ENCODE measurements around the gene TBC1D8. TPM values are rescaled to one million over a fixed set of nuclear protein-coding genes. Genes with fewer than 3 reads are reported as not detected.

Gene TBC1D8
- total RNA-seq, 1 experiment from 2014 or later, result 0.97 TPM

- no peaks in the 10 kb centered on the region for H3K27me3 ChIP-seq (ENCODE audit: low read length)
- peaks cover 28% of the 10 kb centered on the region for H4K20me1 ChIP-seq (ENCODE audit: insufficient read depth, low read depth, low read length)
- peak; percentile 97 for DNase-seq
- H3K9ac ChIP-seq (ENCODE audit: low read length), result peak within 1 kb of the TSS; percentile 94
- no peaks in the 10 kb centered on the region; the same call in 1 of the 2 replicates for H3K9me2 ChIP-seq (replicated peaks; ENCODE audit: insufficient read depth, low read length)
- H2AFZ ChIP-seq (ENCODE audit: low read length), result peak within 1 kb of the TSS; percentile 86
- H3K79me2 ChIP-seq (ENCODE audit: low read length), result peaks cover 23% of the 10 kb centered on the region
- H3K27ac ChIP-seq (ENCODE audit: low read length), result peak within 1 kb of the TSS; percentile 82
- H3K9me3 ChIP-seq (ENCODE audit: low read length), result no peaks in the 10 kb centered on the region
- H3K4me3 ChIP-seq (ENCODE audit: low read length), result peak within 1 kb of the TSS; percentile 98
- H3K4me2 ChIP-seq (ENCODE audit: low read depth, low read length, poor library complexity, severe bottlenecking), result peak within 1 kb of the TSS; percentile 94
- peaks cover 19% of the 10 kb centered on the region for H3K4me1 ChIP-seq (ENCODE audit: low read length)
- peaks cover 45% of the 10 kb centered on the region for H3K36me3 ChIP-seq (ENCODE audit: insufficient read depth, low read length)
Measured at GRCh38 chr2:101001691-101002561, 149.3 kb downstream of the TBC1D8 start, which contains the start of gene RPL31. Gene RPL31 (plus strand): TSS chr2:101002289. CDS start chr2:101002702, 413 bp downstream.

- DNase-seq, result no peak
- Histone ChIP-seq H3K36me3 (ENCODE audit: insufficient read depth, low read length) (peaks cover 27% of the 10 kb centered on the region), H2AFZ (ENCODE audit: low read length) (no peak overlapping the region), H3K9me3 (ENCODE audit: low read length) (no peaks in the 10 kb centered on the region), H3K4me1 (ENCODE audit: low read length) (peaks cover 19% of the 10 kb centered on the region), H3K9me2 (replicated peaks; ENCODE audit: insufficient read depth, low read length) (no peaks in the 10 kb centered on the region; the same call in 1 of the 2 replicates), H3K27ac (ENCODE audit: low read length) (no peak overlapping the region), H3K79me2 (ENCODE audit: low read length) (peaks cover 23% of the 10 kb centered on the region), H3K4me2 (ENCODE audit: low read depth, low read length, poor library complexity, severe bottlenecking) (no peak overlapping the region), H3K27me3 (ENCODE audit: low read length) (no peaks in the 10 kb centered on the region), H4K20me1 (ENCODE audit: insufficient read depth, low read depth, low read length) (peaks cover 24% of the 10 kb centered on the region), H3K9ac (ENCODE audit: low read length) (no peak overlapping the region), H3K4me3 (ENCODE audit: low read length) (no peak overlapping the region)
Measured at GRCh38 chr2:100999995-101000394, 151.2 kb downstream of the TBC1D8 start.

GRCh38 chr2:100998235-100998573 lies 153.0 kb downstream of the TBC1D8 start:
- Histone ChIP-seq H4K20me1 (ENCODE audit: insufficient read depth, low read depth, low read length) (peaks cover 7% of the 10 kb centered on the region), H3K4me1 (ENCODE audit: low read length) (peaks cover 9% of the 10 kb centered on the region), H3K79me2 (ENCODE audit: low read length) (peaks cover 12% of the 10 kb centered on the region), H3K27ac (ENCODE audit: low read length) (no peak overlapping the region), H3K9me2 (replicated peaks; ENCODE audit: insufficient read depth, low read length) (no peaks in the 10 kb centered on the region; the same call in 1 of the 2 replicates), H3K9ac (ENCODE audit: low read length) (no peak overlapping the region), H3K4me3 (ENCODE audit: low read length) (no peak overlapping the region), H3K36me3 (ENCODE audit: insufficient read depth, low read length) (peaks cover 9% of the 10 kb centered on the region), H3K4me2 (ENCODE audit: low read depth, low read length, poor library complexity, severe bottlenecking) (no peak overlapping the region), H2AFZ (ENCODE audit: low read length) (no peak overlapping the region), H3K27me3 (ENCODE audit: low read length) (no peaks in the 10 kb centered on the region), H3K9me3 (ENCODE audit: low read length) (no peaks in the 10 kb centered on the region)
- no peak for DNase-seq

- peaks cover 6% of the 10 kb centered on the region for H3K4me1 ChIP-seq (ENCODE audit: low read length)
- peaks cover 2% of the 10 kb centered on the region; the same call in 1 of the 2 replicates for H4K20me1 ChIP-seq (ENCODE audit: insufficient read depth, low read depth, low read length)
- no peaks in the 10 kb centered on the region for H3K9me3 ChIP-seq (ENCODE audit: low read length)
- no peak overlapping the region for H2AFZ ChIP-seq (ENCODE audit: low read length)
- no peaks in the 10 kb centered on the region for H3K27me3 ChIP-seq (ENCODE audit: low read length)
- no peaks in the 10 kb centered on the region; the same call in 1 of the 2 replicates for H3K9me2 ChIP-seq (replicated peaks; ENCODE audit: insufficient read depth, low read length)
- no peak overlapping the region for H3K27ac ChIP-seq (ENCODE audit: low read length)
- no peak overlapping the region for H3K4me2 ChIP-seq (ENCODE audit: low read depth, low read length, poor library complexity, severe bottlenecking)
- peaks cover 4% of the 10 kb centered on the region for H3K36me3 ChIP-seq (ENCODE audit: insufficient read depth, low read length)
- no peak overlapping the region for H3K9ac ChIP-seq (ENCODE audit: low read length)
- no peak for DNase-seq
- H3K79me2 ChIP-seq (ENCODE audit: low read length), result peaks cover 6% of the 10 kb centered on the region
- no peak overlapping the region for H3K4me3 ChIP-seq (ENCODE audit: low read length)
Measured at GRCh38 chr2:100997509-100998234, 153.5 kb downstream of the TBC1D8 start.

- Histone ChIP-seq H3K9me3 (ENCODE audit: low read length) (no peaks in the 10 kb centered on the region), H3K36me3 (ENCODE audit: insufficient read depth, low read length) (no peaks in the 10 kb centered on the region), H3K79me2 (ENCODE audit: low read length) (no peaks in the 10 kb centered on the region), H4K20me1 (ENCODE audit: insufficient read depth, low read depth, low read length) (no peaks in the 10 kb centered on the region), H3K27ac (ENCODE audit: low read length) (no peak overlapping the region), H3K4me3 (ENCODE audit: low read length) (no peak overlapping the region), H2AFZ (ENCODE audit: low read length) (no peak overlapping the region), H3K9me2 (replicated peaks; ENCODE audit: insufficient read depth, low read length) (no peaks in the 10 kb centered on the region), H3K27me3 (ENCODE audit: low read length) (no peaks in the 10 kb centered on the region), H3K4me2 (ENCODE audit: low read depth, low read length, poor library complexity, severe bottlenecking) (no peak overlapping the region), H3K9ac (ENCODE audit: low read length) (no peak overlapping the region), H3K4me1 (ENCODE audit: low read length) (no peaks in the 10 kb centered on the region)
- DNase-seq, result no peak
Measured at GRCh38 chr2:100995309-100996075, 155.7 kb downstream of the TBC1D8 start.

GRCh38 chr2:100993294-100993693 lies 157.9 kb downstream of the TBC1D8 start:
- no peak overlapping the region for H3K27ac ChIP-seq (ENCODE audit: low read length)
- no peaks in the 10 kb centered on the region for H3K4me1 ChIP-seq (ENCODE audit: low read length)
- H3K79me2 ChIP-seq (ENCODE audit: low read length), result no peaks in the 10 kb centered on the region
- no peaks in the 10 kb centered on the region for H3K27me3 ChIP-seq (ENCODE audit: low read length)
- no peak overlapping the region for H3K4me2 ChIP-seq (ENCODE audit: low read depth, low read length, poor library complexity, severe bottlenecking)
- H2AFZ ChIP-seq (ENCODE audit: low read length), result no peak overlapping the region
- no peaks in the 10 kb centered on the region for H3K36me3 ChIP-seq (ENCODE audit: insufficient read depth, low read length)
- H3K9me3 ChIP-seq (ENCODE audit: low read length), result no peaks in the 10 kb centered on the region
- no peaks in the 10 kb centered on the region for H3K9me2 ChIP-seq (replicated peaks; ENCODE audit: insufficient read depth, low read length)
- no peak overlapping the region for H3K9ac ChIP-seq (ENCODE audit: low read length)
- no peak for DNase-seq
- H3K4me3 ChIP-seq (ENCODE audit: low read length), result no peak overlapping the region
- H4K20me1 ChIP-seq (ENCODE audit: insufficient read depth, low read depth, low read length), result no peaks in the 10 kb centered on the region

- no peak overlapping the region for H3K9ac ChIP-seq (ENCODE audit: low read length)
- peak overlapping the region; percentile 32; the same call in 1 of the 2 replicates for H2AFZ ChIP-seq (ENCODE audit: low read length)
- H3K9me2 ChIP-seq (replicated peaks; ENCODE audit: insufficient read depth, low read length), result no peaks in the 10 kb centered on the region
- no peak overlapping the region for H3K4me2 ChIP-seq (ENCODE audit: low read depth, low read length, poor library complexity, severe bottlenecking)
- no peak overlapping the region for H3K4me3 ChIP-seq (ENCODE audit: low read length)
- H3K27me3 ChIP-seq (ENCODE audit: low read length), result no peaks in the 10 kb centered on the region
- H3K36me3 ChIP-seq (ENCODE audit: insufficient read depth, low read length), result no peaks in the 10 kb centered on the region
- H3K4me1 ChIP-seq (ENCODE audit: low read length), result no peaks in the 10 kb centered on the region
- H3K27ac ChIP-seq (ENCODE audit: low read length), result no peak overlapping the region
- no peaks in the 10 kb centered on the region for H3K79me2 ChIP-seq (ENCODE audit: low read length)
- no peak for DNase-seq
- no peaks in the 10 kb centered on the region for H4K20me1 ChIP-seq (ENCODE audit: insufficient read depth, low read depth, low read length)
- H3K9me3 ChIP-seq (ENCODE audit: low read length), result no peaks in the 10 kb centered on the region
Measured at GRCh38 chr2:100992262-100992661, 158.9 kb downstream of the TBC1D8 start.

GRCh38 chr2:100991404-100991773 lies 159.8 kb downstream of the TBC1D8 start:
- no peaks in the 10 kb centered on the region for H3K27me3 ChIP-seq (ENCODE audit: low read length)
- H3K4me2 ChIP-seq (ENCODE audit: low read depth, low read length, poor library complexity, severe bottlenecking), result no peak overlapping the region
- DNase-seq, result no peak
- no peaks in the 10 kb centered on the region for H3K4me1 ChIP-seq (ENCODE audit: low read length)
- no peaks in the 10 kb centered on the region for H3K36me3 ChIP-seq (ENCODE audit: insufficient read depth, low read length)
- H3K27ac ChIP-seq (ENCODE audit: low read length), result no peak overlapping the region
- H3K9me3 ChIP-seq (ENCODE audit: low read length), result no peaks in the 10 kb centered on the region
- no peak overlapping the region for H2AFZ ChIP-seq (ENCODE audit: low read length)
- no peaks in the 10 kb centered on the region for H3K79me2 ChIP-seq (ENCODE audit: low read length)
- no peaks in the 10 kb centered on the region for H3K9me2 ChIP-seq (replicated peaks; ENCODE audit: insufficient read depth, low read length)
- H3K9ac ChIP-seq (ENCODE audit: low read length), result no peak overlapping the region
- H3K4me3 ChIP-seq (ENCODE audit: low read length), result no peak overlapping the region
- no peaks in the 10 kb centered on the region for H4K20me1 ChIP-seq (ENCODE audit: insufficient read depth, low read depth, low read length)

All from Karpas-422 (cell line).